GM12892 (cell line): ENCODE data around the gene CALR.
"Not testable (repeated sequence)": the region's sequence is repeated elsewhere in the genome, so short reads cannot be mapped to it uniquely, and the experiment has no call there.

Experiments used
- DNase-seq: peaks from one replicate; pipeline ENCODE4 v3.0.0; 2011; ENCODE audit not compliant: insufficient read length
- FAIRE-seq: peaks from 2 replicates; lab custom pipeline; 2011; peaks lifted over from hg19 to GRCh38; lab: Jason Lieb, UNC
- POLR2A ChIP-seq: IDR thresholded peaks from 2 replicates; pipeline ENCODE4 v1.6.1; 2011; ENCODE audit warnings: low read depth, low read length, control low read depth
- POLR2AphosphoS5 ChIP-seq: IDR thresholded peaks from 2 replicates; pipeline ENCODE4 v1.6.1; 2011; ENCODE audit warnings: low read depth, low read length, control low read depth
- TAF1 ChIP-seq: IDR thresholded peaks from 2 replicates; pipeline ENCODE4 v1.6.1; 2011; ENCODE audit warnings: low read depth, mild to moderate bottlenecking, control low read depth, low read length, borderline replicate concordance

CALR gene

GRCh38 chr19:12974301-12975220 is 36.2 kb downstream of the CALR start:
- TF ChIP-seq POLR2A = no peak
- no peak for TF ChIP-seq TAF1
- no peak for TF ChIP-seq POLR2AphosphoS5
- FAIRE-seq (no peak), DNase-seq (no peak)

GRCh38 chr19:12975221-12975741 is 36.9 kb downstream of the CALR start:
- no peak for FAIRE-seq
- DNase-seq = no peak
- no peak for TF ChIP-seq POLR2A
- no peak for TF ChIP-seq TAF1
- no peak for TF ChIP-seq POLR2AphosphoS5

- FAIRE-seq, DNase-seq: not testable (repeated sequence)
Observed at GRCh38 chr19:12976109-12976508, 37.7 kb downstream of the CALR start.

GRCh38 chr19:12979974-12980373 is 41.6 kb downstream of the CALR start:
- TF ChIP-seq POLR2AphosphoS5 = no peak
- TF ChIP-seq POLR2A = no peak
- TF ChIP-seq TAF1 = no peak
- no peak for DNase-seq
- FAIRE-seq = no peak

GRCh38 chr19:12982648-12983047 is 44.2 kb downstream of the CALR start:
- no peak for DNase-seq
- TF ChIP-seq TAF1 (no peak), POLR2A (no peak), POLR2AphosphoS5 (no peak)
- no peak for FAIRE-seq

GRCh38 chr19:12983091-12983490 is 44.7 kb downstream of the CALR start:
- FAIRE-seq = no peak
- TF ChIP-seq POLR2A (no peak), POLR2AphosphoS5 (no peak), TAF1 (no peak)
- no peak for DNase-seq

GRCh38 chr19:12983542-12984142 is 45.2 kb downstream of the CALR start:
- DNase-seq (peak; percentile 85), FAIRE-seq (peak; percentile 95)
- TF ChIP-seq TAF1 (no peak), POLR2A (no peak), POLR2AphosphoS5 (no peak)

GRCh38 chr19:12984143-12984627 is 45.8 kb downstream of the CALR start:
- TF ChIP-seq POLR2A (no peak), TAF1 (no peak), POLR2AphosphoS5 (no peak)
- DNase-seq (no peak), FAIRE-seq (peak; percentile 75)

- FAIRE-seq (no peak), DNase-seq (no peak)
- TF ChIP-seq POLR2AphosphoS5 (no peak), TAF1 (no peak), POLR2A (no peak)
Observed at GRCh38 chr19:12984683-12985048, 46.3 kb downstream of the CALR start.

GRCh38 chr19:12985049-12985776 is 46.8 kb downstream of the CALR start:
- no peak for DNase-seq
- TF ChIP-seq POLR2AphosphoS5 (no peak), TAF1 (no peak), POLR2A (no peak)
- FAIRE-seq = no peak

GRCh38 chr19:12986726-12987125 is 48.3 kb downstream of the CALR start:
- no peak for TF ChIP-seq TAF1
- no peak for TF ChIP-seq POLR2AphosphoS5
- TF ChIP-seq POLR2A = no peak
- no peak for DNase-seq

GRCh38 chr19:12987190-12987589 is 48.8 kb downstream of the CALR start:
- TF ChIP-seq POLR2AphosphoS5 = no peak
- no peak for TF ChIP-seq POLR2A
- TF ChIP-seq TAF1 = no peak
- DNase-seq (no peak), FAIRE-seq (no peak)

More at GRCh38 chr19:12986726-12987125, 48.3 kb downstream of the CALR start:
- no peak for FAIRE-seq
